Embryonic facial prominence (tissue), 1 donor: ENCODE results near the gene PDE7B.

Source experiments
- DNase-seq: peaks from one replicate; pipeline ENCODE4 v3.0.0-alpha.2; 2016; ENCODE audit errors: extremely low spot score

The PDE7B gene

DNA sequence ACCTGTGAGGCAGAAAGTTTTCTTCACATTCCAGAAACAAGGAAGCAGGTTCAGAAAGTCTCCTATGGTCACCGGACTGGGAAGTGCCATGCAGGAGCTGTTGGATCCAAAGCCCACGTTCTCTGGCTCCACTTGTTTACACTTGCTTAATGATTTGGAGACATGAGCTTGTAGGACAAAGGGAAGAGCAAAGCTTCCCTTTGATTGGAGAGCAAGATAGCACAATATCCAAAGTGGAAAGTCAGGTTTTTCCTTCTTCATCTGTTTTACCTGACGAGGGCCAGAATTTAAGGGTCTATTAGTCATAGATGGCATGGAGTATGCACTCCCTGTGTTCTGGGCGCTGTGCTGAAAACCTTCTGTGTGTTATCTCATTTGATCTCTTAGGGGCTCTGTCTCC, 81.2 kb downstream of the PDE7B start:
- DNase-seq = no peak

DNA sequence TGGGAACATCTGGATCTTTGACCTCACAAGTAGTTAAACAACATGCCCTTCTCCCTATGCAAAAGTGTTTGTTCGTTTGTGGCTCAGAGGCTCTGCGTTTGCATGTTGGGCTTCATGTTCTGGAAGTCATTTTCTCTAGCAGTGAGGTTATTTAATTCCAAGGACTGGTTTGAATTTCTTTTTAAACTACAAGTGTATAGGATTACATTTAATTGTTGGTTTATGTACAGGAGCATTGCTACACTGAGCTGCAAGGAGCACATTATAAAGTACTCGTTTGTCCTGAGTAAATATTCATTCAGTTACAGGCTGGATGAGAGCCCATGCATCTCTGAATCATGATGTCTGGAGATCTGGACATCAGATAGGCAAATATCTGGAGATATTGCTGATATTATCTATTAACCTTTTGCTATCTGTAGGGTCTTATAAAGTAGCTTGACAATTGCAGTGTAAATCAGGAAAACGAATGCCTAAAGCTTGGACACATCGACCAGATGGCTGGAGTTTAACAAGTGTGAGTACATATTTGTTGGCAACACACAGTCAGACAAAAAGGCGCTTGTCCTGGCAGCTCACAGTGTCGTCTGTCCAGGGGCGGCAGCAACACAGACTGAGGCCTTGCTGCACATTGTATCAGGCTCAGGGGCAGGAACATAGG, 84.6 kb downstream of the PDE7B start:
- peak; percentile 55 for DNase-seq

DNA sequence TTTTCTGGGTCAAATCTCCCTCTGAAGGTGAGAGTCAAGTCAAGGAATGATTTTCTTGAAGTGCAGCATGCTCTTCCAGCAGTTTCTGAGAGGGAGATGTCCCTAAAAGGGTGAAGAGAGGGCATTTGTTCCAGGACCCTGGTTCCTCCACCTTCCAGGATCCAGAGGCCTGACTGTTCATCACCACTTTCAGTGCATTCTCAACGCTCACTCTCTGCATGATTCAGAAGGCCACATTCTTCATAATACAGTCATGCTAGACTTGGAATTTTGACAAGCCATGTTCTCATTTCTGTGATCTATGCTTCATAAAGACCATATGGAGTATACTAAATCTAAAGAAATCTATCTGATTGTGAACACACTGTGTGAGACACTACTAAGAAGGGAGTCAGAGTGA, 85.1 kb downstream of the PDE7B start:
- peak; percentile 33 for DNase-seq

DNA sequence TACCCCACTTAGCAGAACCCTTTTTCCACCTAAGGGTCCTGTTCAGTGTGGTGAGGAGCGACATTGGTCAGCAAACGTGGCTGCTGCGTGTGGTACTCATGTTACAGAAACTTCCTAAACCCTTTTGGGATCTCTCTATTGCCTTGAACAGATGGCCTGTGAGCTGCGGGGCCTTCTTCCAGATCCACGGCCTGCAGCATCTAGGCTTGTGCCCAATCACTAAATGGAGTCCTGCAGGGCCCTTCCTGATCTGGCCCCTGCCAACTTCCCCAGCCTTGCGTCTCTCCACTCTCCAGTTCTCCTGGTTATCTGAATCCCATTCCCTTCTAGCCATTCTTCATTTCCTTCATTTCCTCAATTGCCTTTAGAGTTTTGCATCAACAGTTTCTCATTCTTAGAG, 85.6 kb downstream of the PDE7B start:
- DNase-seq = no peak

DNA sequence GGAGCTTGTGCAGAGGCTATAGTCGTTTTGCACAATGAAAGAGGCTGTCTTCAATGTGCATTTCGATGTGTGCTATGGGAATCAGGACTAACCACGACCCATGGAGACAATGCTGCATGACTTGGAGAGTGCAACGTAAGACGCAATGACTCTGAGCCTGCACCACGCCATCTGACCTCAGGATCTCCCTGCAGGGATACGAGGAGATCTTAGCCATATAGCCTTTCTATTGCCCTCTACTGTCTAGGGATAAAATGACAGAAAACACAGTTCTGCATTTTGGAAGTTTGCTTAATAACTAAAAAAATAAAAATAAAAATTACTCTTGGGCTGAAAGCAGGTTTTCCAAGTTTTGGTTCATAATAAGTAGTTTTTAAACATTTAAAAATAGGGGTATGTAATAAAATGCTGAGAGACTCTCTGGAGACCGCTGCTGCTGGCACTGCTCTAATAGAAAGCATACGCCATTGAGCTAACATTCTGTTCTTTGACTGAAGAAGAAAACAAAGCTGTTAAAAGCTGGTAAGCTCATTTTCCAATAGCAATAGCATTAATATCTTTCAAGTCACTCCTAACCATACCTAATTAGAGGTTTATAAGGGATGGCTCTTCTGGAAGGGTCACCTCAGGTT, 87.2 kb downstream of the PDE7B start:
- peak; percentile 18 for DNase-seq

DNA sequence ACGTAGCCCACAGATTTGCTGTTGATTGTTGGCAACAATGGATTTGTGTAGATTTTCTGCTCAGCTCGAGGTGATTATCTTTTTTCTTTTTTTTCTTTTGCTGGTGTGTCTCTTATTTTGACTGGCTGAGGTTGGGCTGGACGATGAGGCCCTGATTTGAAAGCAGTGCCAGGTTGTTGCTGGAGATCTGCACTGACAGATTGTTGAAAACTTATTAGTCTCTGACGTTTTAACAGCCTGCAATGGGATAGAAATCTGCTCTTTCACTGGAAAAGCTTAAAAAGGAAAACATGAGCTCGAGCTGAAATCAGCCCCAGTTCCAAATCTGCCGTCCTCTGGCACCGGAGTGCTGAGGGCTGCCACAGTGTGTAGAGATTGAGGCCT, 87.7 kb downstream of the PDE7B start:
- peak; percentile 25 for DNase-seq

DNA sequence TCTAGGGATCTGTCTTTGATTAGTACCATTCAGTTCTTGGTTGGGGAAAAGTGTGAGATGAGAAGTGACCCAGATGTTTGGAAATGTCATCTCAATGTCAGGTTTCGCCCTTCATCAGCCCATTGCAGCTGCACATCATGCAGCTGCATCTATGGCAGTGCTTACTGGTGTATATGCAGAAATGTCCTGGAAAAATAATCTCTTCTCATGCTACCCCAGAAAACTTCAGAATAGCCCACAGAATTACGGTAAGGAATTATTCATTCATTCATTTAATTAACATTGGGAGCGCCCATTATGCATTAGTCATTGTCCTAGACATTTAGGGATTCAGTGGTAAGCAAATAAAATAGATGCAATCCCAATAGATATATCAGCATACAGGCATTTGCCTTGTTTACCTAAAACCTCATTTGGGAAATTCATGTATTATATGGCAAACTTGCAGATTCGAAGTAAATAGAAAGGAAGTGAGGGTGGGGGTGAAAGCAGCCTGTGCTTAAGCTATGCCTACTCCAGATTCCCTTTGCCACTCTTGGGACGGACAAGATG, 89.2 kb downstream of the PDE7B start:
- no peak for DNase-seq

DNA sequence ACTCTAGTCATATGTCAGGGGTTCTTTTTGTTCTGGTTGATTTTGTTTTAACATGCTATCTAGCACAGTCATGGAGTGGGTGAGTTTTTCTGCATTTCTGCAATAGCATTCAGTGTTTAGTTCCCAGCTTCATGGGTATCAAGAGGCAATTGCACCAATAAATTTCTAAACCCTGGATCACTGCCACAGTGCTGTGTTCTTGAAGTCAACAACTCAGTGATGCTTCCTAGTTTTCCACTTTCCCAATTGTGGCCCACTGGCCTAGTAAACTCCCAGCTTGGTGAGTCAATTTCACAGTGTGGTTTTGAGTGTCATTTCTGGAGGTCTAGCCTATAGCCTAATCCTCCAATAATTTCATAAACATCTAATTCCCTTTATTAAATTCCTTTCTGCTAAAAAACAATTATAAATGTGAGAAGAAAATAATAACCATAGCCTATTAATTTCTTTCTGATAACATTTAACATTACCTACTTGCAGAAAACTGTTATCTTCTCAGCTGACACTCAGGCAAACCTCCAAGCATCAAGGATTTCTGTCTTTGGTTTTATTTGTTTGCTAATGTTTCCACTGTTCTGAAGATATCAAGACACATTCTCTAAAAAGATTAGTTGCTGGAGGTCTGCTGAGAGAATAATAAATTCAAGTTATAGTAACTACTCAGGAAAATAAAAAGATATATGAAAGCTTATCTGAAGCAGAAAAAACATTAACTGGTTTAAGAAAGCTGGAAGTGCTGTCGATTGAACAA, 89.9 kb downstream of the PDE7B start:
- DNase-seq = no peak

DNA sequence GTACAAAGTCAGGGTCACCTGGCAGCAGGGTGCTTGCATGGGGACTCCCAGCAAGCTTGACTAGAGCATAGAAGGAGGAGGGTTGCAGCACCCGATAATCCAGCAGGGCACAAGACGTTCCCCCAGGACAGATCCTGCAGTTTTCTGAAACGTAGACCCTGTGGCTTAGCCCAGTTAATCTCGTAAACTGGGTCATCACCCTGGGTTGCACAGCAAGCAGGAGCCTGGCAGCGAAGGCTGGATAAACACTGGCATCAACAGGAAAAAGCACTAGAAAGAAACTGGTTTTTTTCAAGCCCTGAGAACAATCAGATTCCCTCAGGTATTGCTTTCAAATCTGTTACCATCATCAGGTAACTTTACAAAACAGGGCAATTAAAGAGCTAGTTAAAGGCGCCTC, 92.6 kb downstream of the PDE7B start:
- DNase-seq = no peak

DNA sequence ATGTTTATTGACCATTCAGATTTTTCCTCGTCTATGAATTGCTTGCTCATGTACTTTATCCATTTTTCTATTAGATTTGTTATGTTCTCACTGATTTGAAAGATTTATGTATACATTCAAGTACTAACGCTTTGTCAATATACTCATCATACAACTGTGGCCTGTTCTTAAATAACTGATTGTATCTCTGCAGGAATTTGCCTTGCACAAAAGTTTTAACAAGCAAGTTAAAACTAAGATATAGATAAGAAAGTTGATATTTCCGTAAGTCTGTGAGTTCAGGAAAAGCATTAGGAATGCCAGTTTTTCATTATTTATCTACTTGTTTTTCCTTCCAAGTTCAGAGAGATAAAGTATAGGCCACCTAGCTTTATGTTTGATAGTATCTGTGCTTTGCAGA, 95.2 kb downstream of the PDE7B start:
- no peak for DNase-seq

DNA sequence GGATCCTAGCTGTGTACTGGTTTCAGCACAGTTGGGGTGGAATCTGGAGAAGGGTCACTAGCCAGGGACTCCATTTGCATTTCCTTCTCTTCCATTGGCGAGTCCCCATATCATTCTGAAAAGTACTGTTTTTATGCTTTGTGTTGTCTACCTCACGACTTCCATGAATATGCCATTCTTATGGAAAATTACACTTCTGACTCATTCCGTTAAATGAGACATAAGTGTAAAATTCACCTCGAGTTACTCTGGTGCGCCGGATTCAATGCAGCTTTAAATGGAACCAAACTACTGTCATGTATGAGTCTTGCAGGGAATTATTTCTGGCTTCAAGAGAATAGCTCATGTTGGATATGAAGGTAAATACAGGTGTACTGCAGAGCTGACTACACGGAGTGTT, 99.2 kb downstream of the PDE7B start:
- no peak for DNase-seq

DNA sequence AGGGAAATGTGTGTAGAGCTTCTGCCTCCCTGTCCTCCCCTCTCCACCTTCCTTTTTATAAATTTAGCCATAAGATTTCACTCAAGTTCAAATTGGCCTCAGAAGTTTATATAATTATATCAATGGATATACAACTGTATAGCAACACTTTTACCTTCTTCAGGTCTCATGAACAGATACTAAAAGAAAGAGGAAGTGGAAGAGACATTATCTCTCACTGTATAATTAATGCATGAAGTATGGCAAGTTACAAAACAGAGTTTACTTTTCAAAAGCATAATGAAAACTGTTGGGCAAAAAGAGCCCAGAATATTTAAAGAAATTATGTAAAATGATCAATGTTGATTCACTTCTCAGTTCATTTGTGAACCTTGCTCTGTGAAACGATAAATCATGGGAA, 99.7 kb downstream of the PDE7B start:
- no peak for DNase-seq

DNA sequence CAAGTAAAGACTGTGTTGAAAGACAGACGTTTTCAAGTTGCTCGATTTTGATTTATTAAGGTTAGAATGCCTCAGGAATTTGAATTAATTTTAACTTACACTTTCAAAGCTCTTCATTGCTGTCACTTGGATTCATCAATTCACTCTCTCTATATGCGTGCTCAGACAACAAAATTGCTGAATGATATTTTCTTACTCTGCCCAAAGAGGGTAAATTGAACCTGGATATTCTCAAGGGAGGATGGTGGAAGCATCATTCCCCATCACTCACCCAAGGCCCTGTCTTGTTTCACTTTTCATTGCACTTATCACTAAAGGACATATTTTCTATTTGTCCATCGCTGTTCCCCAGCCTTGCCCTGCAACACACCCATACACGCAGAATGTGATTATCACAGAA, 102.3 kb downstream of the PDE7B start:
- no peak for DNase-seq

DNA sequence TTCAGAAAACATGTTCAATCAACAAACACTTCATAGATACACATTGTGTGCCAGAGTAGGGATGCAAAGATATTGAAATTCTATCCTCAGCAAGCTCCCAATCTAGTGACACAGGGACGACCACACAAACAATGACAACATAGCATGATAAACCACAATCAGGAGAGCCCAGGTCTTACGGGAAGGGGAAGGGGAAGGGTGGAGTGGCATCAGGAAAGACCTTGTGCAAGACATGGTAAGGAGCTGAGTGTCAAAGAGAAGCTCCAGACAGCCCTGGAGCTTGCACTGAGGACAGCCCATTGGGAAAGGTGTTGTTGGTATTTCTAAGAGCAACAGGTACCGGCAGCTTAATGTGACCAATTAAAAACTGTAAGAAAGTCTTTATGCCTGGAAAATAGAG, 103.6 kb downstream of the PDE7B start:
- DNase-seq = no peak

DNA sequence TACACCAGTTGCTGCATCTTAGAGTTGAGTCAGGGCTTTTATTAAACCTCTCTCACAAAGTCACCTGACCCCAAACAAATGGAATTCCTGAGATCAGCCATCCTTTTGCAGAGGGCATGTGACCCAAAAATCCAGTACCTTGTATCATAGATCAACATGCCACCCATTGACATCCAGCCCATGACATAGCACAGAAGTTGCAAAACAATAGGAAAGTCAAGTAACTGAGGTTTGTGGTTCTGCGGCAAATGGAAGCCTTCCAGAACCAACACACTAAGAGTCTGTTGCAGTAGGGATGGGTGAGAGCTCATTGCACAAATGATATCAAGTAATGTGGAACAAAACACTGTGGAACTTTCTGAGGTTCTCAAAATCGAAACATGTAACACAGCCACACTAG, 111.2 kb downstream of the PDE7B start:
- no peak for DNase-seq

DNA sequence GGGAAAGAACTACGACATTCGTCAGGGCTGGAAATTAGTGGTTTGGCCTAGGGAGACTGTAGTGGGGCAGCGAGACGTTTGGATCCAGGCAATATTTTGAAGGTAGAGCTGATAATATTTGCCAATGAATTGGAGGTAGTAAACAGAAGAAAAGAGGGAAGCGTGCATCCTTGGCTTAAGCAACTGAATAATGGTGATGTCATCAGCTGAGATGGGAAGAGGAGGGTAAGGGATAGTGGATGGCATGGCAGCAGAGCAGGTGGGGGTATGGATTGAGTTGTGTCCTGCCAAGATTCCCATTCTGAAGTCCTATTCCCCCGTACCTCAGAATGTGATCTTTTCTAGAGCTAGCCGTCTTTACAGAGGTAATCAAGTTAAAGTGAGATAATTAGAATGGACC, 119.2 kb downstream of the PDE7B start:
- no peak for DNase-seq

DNA sequence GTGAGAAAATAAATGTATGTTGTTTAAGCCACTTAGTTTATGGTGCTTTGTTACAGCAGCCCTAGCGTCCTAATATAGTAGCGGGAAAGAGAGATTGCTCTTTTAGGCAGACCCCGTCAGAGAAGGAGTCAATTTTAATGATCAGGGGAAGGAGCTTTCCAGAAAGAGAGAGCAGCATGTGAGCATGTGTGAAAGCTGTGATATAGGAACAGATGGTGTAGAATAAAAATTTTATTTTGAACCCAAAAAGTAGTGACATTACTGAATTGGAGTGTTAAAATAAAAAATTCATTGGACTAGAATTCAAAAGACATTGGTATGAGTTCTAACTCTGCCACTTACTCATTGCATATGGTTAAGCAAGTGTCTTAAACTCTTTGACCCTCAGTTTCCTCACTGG, 119.8 kb downstream of the PDE7B start:
- no peak for DNase-seq

DNA sequence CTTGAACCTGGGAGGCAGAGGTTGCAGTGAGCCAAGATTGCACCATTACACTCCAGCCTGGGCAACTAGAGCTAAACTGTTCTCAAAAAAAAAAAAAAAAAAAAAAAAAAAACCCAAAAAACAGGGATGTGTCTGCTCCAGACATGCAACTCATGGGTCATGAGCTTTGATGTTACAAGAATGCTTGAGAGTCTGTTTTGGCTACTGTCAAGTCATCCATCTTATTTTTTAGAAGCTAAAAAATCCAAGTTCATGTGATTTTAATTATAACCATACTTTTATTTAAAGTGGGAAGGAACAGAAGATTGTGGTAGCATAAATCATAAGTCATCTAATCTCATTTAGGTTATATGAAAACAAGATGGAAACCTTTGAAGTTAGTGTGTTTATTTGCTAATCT, 120.6 kb downstream of the PDE7B start:
- no peak for DNase-seq

DNA sequence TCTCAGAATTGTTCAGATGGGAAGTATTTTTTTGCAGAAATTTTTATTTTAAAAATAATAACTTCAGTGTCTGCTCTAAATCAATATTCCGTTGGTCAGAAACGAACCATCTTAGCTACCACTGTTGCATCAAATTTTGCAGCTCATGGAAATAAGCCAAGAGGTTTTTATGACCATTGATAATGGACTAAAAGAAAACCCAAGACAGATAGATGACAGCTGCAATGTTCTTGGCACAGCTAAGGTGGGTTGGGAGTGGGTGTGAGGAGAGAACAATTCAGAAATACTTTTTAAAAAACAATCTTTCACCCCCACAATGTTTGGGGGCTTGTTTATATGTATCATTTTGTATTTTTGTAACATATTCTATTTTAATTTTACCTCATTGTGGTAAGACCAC, 121.1 kb downstream of the PDE7B start:
- no peak for DNase-seq

DNA sequence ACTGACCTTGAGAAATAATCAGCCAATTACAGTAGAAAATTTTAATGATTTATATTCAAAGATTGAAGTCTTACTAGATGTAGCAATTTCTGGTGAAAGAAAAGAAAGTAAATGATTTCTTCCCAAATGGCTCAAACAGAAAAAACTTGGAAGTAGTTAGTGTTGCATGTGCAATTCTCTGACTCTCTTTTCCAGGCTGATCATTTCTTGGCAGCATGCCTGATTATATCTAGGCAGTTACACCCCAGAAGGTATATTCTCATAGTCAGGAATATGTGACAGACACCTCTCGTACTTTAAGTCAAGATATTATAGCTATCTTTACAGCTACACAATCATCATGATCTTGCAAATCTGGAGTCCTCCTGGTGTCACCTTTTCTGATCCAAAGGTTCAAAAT, 122.9 kb downstream of the PDE7B start:
- DNase-seq = no peak

DNA sequence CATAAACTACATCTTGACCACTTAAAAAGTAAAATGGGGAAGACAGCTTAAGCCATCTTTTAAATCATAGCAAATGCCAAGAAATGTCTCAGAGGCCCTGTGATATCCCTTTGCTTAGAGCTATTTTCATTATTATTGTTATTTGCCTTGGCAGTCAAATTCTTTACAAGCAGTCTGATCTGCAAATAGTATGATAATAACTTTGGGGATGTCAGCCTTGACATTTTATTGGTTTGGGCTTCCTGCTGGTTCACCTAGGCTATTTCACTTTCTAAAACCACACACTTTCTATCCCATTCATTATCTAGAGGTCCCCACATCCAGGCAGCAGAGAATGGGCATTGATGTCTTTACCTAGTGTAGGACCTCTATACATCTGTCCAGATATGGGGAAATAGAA, 125.1 kb downstream of the PDE7B start:
- DNase-seq = no peak

DNA sequence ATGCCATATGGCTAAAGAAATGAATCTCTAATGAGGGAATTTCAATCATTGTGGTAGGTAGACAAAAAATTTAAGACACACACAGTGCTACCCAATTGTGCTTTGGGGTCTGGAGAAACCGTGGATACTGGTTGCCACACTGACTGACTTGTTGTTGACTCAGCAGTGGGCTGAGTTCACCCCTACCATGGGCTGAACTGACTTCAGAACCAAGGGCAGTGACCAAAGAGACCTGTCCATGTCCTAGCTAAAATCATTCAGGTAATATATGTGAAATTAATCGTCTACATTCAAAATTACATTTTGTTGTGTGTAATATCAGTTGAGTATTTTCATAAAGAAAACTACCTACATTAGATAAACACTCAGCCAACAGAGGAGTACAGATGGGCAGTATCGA, 131.6 kb downstream of the PDE7B start:
- DNase-seq = no peak

DNA sequence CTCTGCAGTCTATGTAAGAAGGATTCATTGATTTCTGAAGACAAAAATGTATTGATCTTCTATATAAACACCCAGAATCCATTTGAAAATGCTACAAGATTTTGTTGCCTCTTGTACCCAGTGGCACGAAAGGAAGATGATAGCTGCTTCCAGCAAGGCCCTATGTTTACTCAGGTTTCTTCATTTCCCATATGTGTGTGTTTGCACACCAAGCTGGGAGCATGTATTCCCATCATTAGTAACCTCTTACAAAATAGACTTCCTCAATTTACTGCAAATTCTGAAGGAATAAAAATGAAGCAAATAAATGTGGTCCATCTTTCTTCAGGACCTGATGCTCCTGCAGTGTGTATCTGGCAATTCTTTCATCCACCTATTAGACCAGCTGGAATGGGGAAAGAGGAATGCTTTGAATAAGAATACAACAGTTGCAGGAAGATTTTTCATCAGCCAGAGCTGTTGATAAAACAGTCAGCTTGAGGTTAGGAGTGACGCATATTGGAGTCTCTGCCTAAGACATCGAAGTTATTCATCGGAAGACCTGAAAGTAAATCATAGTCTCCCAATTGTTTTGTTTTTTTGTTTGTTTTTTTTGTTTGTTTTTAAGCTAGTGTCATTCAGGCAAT, 132.3 kb downstream of the PDE7B start:
- DNase-seq = no peak
